Liver (tissue), 9 donors: ENCODE results near the gene AGT. TPM values are rescaled to one million over a fixed set of nuclear protein-coding genes. Genes with fewer than 3 reads are reported as not detected.

Experiments
- DNase-seq: peaks from one replicate; pipeline ENCODE4 v3.0.0-alpha.2; 2017; ENCODE audit warnings: low spot score
- H3K27ac ChIP-seq, 2 donors: one replicate each; pipeline ENCODE4 v1.7.0; 2013; ENCODE audit warnings: inconsistent platforms in 2 of 2, low read length in 2 of 2, control low read depth in 1 of 2, low read depth in 1 of 2, mild to moderate bottlenecking in 1 of 2
- H3K27me3 ChIP-seq, 4 donors: one replicate each; pipeline versions ENCODE4 v1.6.1 to v1.7.0; 2013; ENCODE audit warnings: low read length in 3 of 4, inconsistent platforms in 1 of 4, mild to moderate bottlenecking in 1 of 4, moderate library complexity in 1 of 4; ENCODE audit not compliant: control insufficient read depth in 4 of 4, insufficient read depth in 4 of 4
- H3K36me3 ChIP-seq, 4 donors: one replicate each; pipeline versions ENCODE4 v1.6.1 to v1.7.0; 2013; ENCODE audit warnings: low read length in 3 of 4, mild to moderate bottlenecking in 3 of 4, low read depth in 1 of 4, moderate library complexity in 1 of 4; ENCODE audit not compliant: control insufficient read depth in 4 of 4, insufficient read depth in 3 of 4
- H3K4me1 ChIP-seq, 4 donors: one replicate each; pipeline versions ENCODE4 v1.6.1 to v1.7.0; 2013; ENCODE audit warnings: low read length in 3 of 4, mild to moderate bottlenecking in 3 of 4, moderate library complexity in 1 of 4; ENCODE audit not compliant: control insufficient read depth in 4 of 4, insufficient read depth in 4 of 4
- H3K4me3 ChIP-seq, 3 donors: one replicate each; pipeline versions ENCODE4 v1.6.1 to v1.7.0; 2013; ENCODE audit warnings: low read length in 3 of 3, control low read depth in 1 of 3, low read depth in 1 of 3, mild to moderate bottlenecking in 1 of 3
- H3K9ac ChIP-seq, 2 donors: one replicate each; pipeline ENCODE4 v1.7.0; 2013; ENCODE audit warnings: low read length in 2 of 2, mild to moderate bottlenecking in 2 of 2, moderate library complexity in 2 of 2, control low read depth in 1 of 2, low read depth in 1 of 2
- H3K9me3 ChIP-seq, 4 donors: one replicate each; pipeline versions ENCODE4 v1.6.1 to v1.7.0; 2013; ENCODE audit warnings: low read length in 3 of 4; ENCODE audit not compliant: control insufficient read depth in 4 of 4
- EGR1 ChIP-seq, 2 donors: IDR thresholded peaks; 2 replicates each; pipeline ENCODE4 v1.6.1; 2016 to 2018; ENCODE audit warnings: antibody characterized with exemption in 2 of 2, low read depth in 2 of 2
- FOXA1 ChIP-seq: IDR thresholded peaks from 2 replicates; pipeline ENCODE4 v1.6.1; 2016; ENCODE audit warnings: antibody characterized with exemption
- FOXA2 ChIP-seq: IDR thresholded peaks from 2 replicates; pipeline ENCODE4 v1.6.1; 2016; ENCODE audit warnings: antibody characterized with exemption
- GABPA ChIP-seq, 2 donors: IDR thresholded peaks in 1 of 2; conservative IDR thresholded peaks in 1 of 2; 2 replicates each; pipeline ENCODE4 v1.6.1; 2016; ENCODE audit warnings: antibody characterized with exemption in 2 of 2, mild to moderate bottlenecking in 1 of 2, moderate library complexity in 1 of 2
- HNF4A ChIP-seq, 2 donors: conservative IDR thresholded peaks; 2 replicates each; pipeline ENCODE4 v1.6.1; 2016; ENCODE audit warnings: antibody characterized with exemption in 2 of 2, mild to moderate bottlenecking in 2 of 2
- HNF4G ChIP-seq: IDR thresholded peaks from 2 replicates; pipeline ENCODE4 v1.6.1; 2016; ENCODE audit warnings: antibody characterized with exemption
- JUND ChIP-seq, 2 donors: IDR thresholded peaks; 2 replicates each; pipeline ENCODE4 v1.6.1; 2016; ENCODE audit warnings: antibody characterized with exemption in 2 of 2
- NR2F2 ChIP-seq: IDR thresholded peaks from 2 replicates; pipeline ENCODE4 v1.6.1; 2016; ENCODE audit warnings: antibody characterized with exemption
- RAD21 ChIP-seq, 2 donors: IDR thresholded peaks; 2 replicates each; pipeline ENCODE4 v1.6.1; 2016; ENCODE audit warnings: antibody characterized with exemption in 2 of 2, mild to moderate bottlenecking in 2 of 2
- RXRA ChIP-seq, 2 donors: IDR thresholded peaks; 2 replicates each; pipeline ENCODE4 v1.6.1; 2017 to 2018; ENCODE audit warnings: antibody characterized with exemption in 2 of 2, mild to moderate bottlenecking in 1 of 2
- SP1 ChIP-seq: IDR thresholded peaks from 2 replicates; pipeline ENCODE4 v1.6.1; 2018; ENCODE audit warnings: antibody characterized with exemption, mild to moderate bottlenecking
- TAF1 ChIP-seq: conservative IDR thresholded peaks from 2 replicates; pipeline ENCODE4 v1.6.1; 2016; ENCODE audit warnings: antibody characterized with exemption, mild to moderate bottlenecking
- YY1 ChIP-seq: IDR thresholded peaks from 2 replicates; pipeline ENCODE4 v1.6.1; 2016; ENCODE audit warnings: antibody characterized with exemption, mild to moderate bottlenecking
- ZBTB33 ChIP-seq: IDR thresholded peaks from 2 replicates; pipeline ENCODE4 v1.6.1; 2016; ENCODE audit warnings: antibody characterized with exemption
- WGBS: extraction: QIAGEN DNeasy Blood & Tissue Kit; methylation state at CpG from one replicate; pipeline ENCODE4 v1.1.7; 2013; 5-methylcytosine and 5-hydroxymethylcytosine counted together
- polyA plus RNA-seq, 2 donors: library from polyadenylated mRNA; stranded (reverse) in 1 of 2; unstranded in 1 of 2; fragments of 200-250 nt in 1 of 2; fragments of >200 nt in 1 of 2; fragmentation: Nextera tagmentation in 1 of 2; extraction: Ambion mirVana in 1 of 2; gene quantifications; one replicate each; pipeline versions ENCODE4 v1.2.1 to v1.2.3, GENCODE V29; 2013 to 2015
- total RNA-seq, 2 donors: library from RNA; depleted of rRNA; stranded (reverse); fragments of >200 nt; gene quantifications; one replicate each; pipeline ENCODE4 v1.2.3, GENCODE V29; 2014
- TF ChIP-seq, protein P1 (sequence below): IDR thresholded peaks from 2 replicates; pipeline ENCODE4 v1.6.1; 2016; ENCODE audit warnings: antibody characterized with exemption
- TF ChIP-seq, protein P2 (sequence below): fragments of 150-350 bp; IDR thresholded peaks from 2 replicates; pipeline ENCODE4 v1.5.1; 2017; ENCODE audit warnings: improper control_type of control experiment, low read depth, low read length; ENCODE audit not compliant: missing input control
- TF ChIP-seq, protein P3 (sequence below): IDR thresholded peaks from 2 replicates; pipeline ENCODE4 v1.6.1; 2016; ENCODE audit warnings: antibody characterized with exemption, mild to moderate bottlenecking
- TF ChIP-seq, protein P4 (sequence below): IDR thresholded peaks from 2 replicates; pipeline ENCODE4 v1.6.1; 2016; ENCODE audit warnings: antibody characterized with exemption
- donor health status: healthy.
- donor health status: healthy.
- donor health status: healthy.
- donor health status: healthy.
- donor health status: healthy.

Gene AGT
- total and polyA plus RNA-seq, 4 donors: 1,430 to 5,119 (median 2,089) TPM

DNA sequence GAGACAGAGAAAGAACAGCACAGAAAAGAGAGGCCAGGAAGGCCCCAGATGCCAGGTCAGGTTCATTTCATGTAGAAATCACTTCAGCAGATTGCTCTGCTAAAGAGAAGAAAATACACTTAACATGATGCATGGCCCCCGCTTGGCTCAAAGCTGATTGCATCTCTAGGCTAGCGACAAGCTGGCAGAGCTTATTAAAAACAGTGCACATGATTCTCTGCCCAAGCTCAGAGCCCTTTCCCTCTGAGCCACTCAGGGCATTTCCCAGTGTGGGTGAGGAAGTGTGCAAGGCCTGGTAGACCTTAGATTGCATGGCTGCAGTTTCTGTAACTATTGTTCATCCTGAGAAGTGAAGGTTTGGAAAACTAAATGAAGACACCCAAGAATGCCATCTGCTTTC is 30.0 kb upstream of the AGT start:
- Histone ChIP-seq H3K9me3 (no peaks in the 10 kb centered on the region), H3K4me1 (peaks cover 0 to 2% (median 0%) of the 10 kb centered on the region in 4 donors), H3K27me3 (no peaks in the 10 kb centered on the region), H3K27ac (no peak overlapping the region), H3K4me3 (no peak overlapping the region), H3K36me3 (no peaks in the 10 kb centered on the region), H3K9ac (no peak overlapping the region)
- no peak for DNase-seq
- TF ChIP-seq SP1 (no peak), ZBTB33 (no peak), RAD21 (IDR thresholded peaks at IDR 0.05) (no peak), YY1 (no peak), EGR1 (IDR thresholded peaks at IDR 0.05; ENCODE audit: low read depth in 2 of 2) (no peak), RXRA (IDR thresholded peaks at IDR 0.05) (no peak), HNF4G (no peak), JUND (IDR thresholded peaks at IDR 0.05) (no peak), GABPA (IDR thresholded peaks at IDR 0.05 in 1 of 2, conservative IDR thresholded peaks at IDR 0.05 in 1 of 2) (no peak)
- TF ChIP-seq, protein P1, sequence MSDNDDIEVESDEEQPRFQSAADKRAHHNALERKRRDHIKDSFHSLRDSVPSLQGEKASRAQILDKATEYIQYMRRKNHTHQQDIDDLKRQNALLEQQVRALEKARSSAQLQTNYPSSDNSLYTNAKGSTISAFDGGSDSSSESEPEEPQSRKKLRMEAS: no peak
- TF ChIP-seq, protein P2, sequence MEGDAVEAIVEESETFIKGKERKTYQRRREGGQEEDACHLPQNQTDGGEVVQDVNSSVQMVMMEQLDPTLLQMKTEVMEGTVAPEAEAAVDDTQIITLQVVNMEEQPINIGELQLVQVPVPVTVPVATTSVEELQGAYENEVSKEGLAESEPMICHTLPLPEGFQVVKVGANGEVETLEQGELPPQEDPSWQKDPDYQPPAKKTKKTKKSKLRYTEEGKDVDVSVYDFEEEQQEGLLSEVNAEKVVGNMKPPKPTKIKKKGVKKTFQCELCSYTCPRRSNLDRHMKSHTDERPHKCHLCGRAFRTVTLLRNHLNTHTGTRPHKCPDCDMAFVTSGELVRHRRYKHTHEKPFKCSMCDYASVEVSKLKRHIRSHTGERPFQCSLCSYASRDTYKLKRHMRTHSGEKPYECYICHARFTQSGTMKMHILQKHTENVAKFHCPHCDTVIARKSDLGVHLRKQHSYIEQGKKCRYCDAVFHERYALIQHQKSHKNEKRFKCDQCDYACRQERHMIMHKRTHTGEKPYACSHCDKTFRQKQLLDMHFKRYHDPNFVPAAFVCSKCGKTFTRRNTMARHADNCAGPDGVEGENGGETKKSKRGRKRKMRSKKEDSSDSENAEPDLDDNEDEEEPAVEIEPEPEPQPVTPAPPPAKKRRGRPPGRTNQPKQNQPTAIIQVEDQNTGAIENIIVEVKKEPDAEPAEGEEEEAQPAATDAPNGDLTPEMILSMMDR: no peak
- TF ChIP-seq, protein P3, sequence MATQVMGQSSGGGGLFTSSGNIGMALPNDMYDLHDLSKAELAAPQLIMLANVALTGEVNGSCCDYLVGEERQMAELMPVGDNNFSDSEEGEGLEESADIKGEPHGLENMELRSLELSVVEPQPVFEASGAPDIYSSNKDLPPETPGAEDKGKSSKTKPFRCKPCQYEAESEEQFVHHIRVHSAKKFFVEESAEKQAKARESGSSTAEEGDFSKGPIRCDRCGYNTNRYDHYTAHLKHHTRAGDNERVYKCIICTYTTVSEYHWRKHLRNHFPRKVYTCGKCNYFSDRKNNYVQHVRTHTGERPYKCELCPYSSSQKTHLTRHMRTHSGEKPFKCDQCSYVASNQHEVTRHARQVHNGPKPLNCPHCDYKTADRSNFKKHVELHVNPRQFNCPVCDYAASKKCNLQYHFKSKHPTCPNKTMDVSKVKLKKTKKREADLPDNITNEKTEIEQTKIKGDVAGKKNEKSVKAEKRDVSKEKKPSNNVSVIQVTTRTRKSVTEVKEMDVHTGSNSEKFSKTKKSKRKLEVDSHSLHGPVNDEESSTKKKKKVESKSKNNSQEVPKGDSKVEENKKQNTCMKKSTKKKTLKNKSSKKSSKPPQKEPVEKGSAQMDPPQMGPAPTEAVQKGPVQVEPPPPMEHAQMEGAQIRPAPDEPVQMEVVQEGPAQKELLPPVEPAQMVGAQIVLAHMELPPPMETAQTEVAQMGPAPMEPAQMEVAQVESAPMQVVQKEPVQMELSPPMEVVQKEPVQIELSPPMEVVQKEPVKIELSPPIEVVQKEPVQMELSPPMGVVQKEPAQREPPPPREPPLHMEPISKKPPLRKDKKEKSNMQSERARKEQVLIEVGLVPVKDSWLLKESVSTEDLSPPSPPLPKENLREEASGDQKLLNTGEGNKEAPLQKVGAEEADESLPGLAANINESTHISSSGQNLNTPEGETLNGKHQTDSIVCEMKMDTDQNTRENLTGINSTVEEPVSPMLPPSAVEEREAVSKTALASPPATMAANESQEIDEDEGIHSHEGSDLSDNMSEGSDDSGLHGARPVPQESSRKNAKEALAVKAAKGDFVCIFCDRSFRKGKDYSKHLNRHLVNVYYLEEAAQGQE: no peak
- TF ChIP-seq, protein P4, sequence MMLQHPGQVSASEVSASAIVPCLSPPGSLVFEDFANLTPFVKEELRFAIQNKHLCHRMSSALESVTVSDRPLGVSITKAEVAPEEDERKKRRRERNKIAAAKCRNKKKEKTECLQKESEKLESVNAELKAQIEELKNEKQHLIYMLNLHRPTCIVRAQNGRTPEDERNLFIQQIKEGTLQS: no peak
- WGBS: 95% methylated on average over 2 of the region's 2 CpGs

GRCh38 chr1:230739564-230740290 is 25.8 kb upstream of the AGT start:
- Histone ChIP-seq H3K36me3 (no peaks in the 10 kb centered on the region), H3K27ac (no peak overlapping the region), H3K27me3 (no peaks in the 10 kb centered on the region), H3K4me1 (peaks cover 0 to 2% (median 0%) of the 10 kb centered on the region in 4 donors), H3K9me3 (no peaks in the 10 kb centered on the region), H3K9ac (no peak overlapping the region), H3K4me3 (no peak overlapping the region)
- DNase-seq: no peak
- WGBS: 95% methylated on average over 12 of the region's 12 CpGs
- TF ChIP-seq RXRA (IDR thresholded peaks at IDR 0.05): no peak
- TF ChIP-seq HNF4G: no peak
- no peak for TF ChIP-seq JUND (IDR thresholded peaks at IDR 0.05)
- TF ChIP-seq RAD21 (IDR thresholded peaks at IDR 0.05): no peak
- TF ChIP-seq TAF1: no peak
- TF ChIP-seq, protein P1: no peak
- TF ChIP-seq HNF4A (conservative IDR thresholded peaks at IDR 0.05): no peak
- TF ChIP-seq NR2F2: no peak
- TF ChIP-seq FOXA2: no peak
- TF ChIP-seq, protein P4: no peak
- no peak for TF ChIP-seq SP1
- no peak for TF ChIP-seq FOXA1
- no peak for TF ChIP-seq YY1
- TF ChIP-seq, protein P2: no peak
- no peak for TF ChIP-seq GABPA (IDR thresholded peaks at IDR 0.05 in 1 of 2, conservative IDR thresholded peaks at IDR 0.05 in 1 of 2)
